Globus pallidus (tissue), 1 donor: Measurements from ENCODE around the gene KIF1A.

Experiments used
- DNase-seq: peaks from one replicate; pipeline ENCODE4 v3.0.0-alpha.2; 2015; ENCODE audit warnings: low spot score

Gene KIF1A

GRCh38 chr2:240719676-240720545 is 100.1 kb downstream of the KIF1A start:
- no peak for DNase-seq

GRCh38 chr2:240718896-240719490 is 101.0 kb downstream of the KIF1A start:
- DNase-seq = no peak

DNA sequence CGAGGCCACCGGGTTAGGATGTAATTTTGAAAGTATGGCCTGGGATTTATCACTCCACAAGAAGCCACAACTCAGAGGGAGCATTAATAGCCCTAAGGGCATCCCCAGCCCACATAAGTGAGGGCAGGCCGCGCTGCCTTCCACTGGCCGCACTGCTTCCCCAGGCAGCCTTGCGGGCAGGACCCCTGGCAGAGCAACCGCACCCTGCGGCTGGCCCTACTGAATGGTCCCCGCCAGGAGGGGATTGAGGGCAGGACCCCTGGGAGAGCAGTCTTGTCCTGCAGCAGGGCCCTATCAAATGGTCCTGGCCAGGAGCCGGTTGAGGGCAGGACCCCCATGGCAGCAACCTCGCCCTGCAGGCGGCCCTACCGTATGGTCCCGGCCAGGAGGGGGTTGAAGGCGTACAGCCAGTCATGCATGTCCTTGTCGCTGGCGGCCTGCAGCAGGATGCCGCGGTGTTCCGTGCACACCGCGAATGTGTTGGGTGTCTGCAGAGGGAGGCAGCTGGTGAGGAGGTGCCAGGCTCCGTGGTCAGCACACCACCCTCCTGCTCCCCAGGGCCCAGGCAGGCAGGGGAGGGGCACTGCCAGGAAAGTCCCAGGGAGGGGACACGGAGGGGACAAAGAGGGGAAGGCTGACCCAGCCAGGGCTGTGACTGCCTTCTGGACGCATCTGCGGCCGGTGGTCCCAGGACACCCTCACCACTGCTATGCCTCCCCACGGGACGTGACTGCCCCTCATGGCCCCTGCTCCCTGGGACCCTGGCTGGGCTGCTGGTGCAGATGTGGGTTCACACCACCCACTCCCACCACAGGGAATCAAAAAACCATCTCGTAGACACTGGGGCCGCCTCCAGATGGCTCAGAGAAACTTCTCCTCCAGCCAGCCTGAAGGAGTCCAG is 102.1 kb downstream of the KIF1A start:
- no peak for DNase-seq

- no peak for DNase-seq
These were observed 102.8 kb downstream of the KIF1A start for GRCh38 chr2:240717181-240717641.

- no peak for DNase-seq
These were observed 103.8 kb downstream of the KIF1A start for GRCh38 chr2:240716130-240716798.

DNA sequence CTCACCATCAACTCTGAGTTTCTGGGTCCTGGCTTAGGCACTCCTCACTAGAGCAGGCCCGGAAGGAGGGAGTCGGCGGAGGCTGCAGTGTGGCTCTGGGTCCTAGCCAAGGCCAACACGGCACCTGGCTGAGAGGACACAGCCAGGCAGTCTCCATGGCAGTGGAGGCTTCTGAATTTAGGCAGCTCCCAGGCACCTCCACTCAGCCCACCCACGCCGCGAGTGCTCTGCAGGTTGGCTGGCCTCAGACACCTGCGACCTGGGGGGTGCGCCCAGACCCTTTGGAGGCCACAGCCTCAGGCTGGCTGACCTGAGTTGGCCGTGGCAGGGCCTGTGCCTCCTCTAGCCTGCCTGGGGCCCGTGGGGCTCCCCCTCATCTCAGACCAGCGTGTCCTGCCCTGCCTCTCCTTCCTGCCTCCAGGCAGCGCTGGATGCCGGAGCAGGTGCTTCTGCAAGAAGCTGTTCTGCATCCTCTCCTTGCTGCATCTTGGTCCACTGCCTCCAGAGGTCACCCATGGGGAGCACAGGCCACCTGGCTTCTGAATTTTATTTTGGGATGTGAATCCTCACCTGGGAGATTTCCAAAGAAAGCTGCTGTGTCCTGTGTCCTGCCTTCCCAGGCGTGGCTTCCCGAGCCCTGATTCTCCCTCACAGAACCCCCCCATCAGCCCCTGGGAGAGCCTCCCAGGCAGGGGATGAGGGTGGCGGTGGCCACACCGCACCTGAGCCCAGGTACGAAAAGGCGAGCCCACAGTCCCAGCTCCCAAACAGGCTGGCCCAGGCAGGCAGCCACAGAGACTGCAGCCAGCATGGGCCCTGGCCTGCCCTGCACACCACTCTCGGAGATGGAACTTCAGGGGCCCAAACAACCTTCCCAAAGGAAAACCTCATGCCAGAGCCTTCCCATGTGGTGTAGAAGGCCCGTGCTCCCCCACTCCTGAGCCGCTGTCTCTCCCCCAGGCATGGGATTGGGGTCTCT is 105.0 kb downstream of the KIF1A start:
- DNase-seq = no peak

DNA sequence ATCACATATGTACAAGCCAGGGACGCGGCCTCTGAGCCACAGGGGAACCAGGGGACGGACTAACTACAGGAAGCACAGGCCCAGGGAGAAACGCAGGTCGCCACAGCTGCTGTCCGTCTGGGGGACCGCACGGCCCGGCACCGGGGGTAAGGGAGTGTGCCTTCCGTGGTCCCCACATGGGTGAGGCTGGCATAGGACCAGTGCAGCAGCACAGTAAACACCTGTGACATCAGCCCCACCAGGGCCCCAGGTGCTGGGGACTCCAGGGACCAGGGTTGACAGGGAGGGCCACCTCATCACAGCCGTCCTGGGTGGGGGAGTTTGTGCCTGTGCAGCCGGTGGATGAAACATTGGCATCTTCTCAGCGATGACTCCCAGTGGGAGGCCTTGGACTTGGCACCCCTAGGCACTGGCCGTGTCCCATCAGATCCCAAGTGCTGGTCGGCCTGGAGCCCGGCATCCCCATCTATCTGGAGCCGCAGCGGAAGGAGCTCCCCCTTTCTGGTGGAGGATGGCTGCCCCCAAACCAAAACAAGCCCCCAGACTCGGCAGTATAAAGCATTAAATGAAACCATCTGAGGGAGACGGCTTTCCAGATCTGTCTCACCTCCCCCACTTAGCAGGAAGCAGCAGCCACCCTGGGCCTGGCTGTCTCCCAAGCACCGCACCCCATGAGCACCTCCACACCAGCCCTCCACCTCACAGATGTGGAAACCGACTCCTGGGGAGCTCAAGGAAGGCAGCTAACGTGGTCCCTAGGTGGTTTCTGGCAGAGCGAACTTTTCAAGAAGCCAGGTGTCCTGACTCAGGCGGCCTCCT is 105.9 kb downstream of the KIF1A start:
- DNase-seq = no peak

GRCh38 chr2:240713071-240713927 is 106.7 kb downstream of the KIF1A start:
- no peak for DNase-seq

DNA sequence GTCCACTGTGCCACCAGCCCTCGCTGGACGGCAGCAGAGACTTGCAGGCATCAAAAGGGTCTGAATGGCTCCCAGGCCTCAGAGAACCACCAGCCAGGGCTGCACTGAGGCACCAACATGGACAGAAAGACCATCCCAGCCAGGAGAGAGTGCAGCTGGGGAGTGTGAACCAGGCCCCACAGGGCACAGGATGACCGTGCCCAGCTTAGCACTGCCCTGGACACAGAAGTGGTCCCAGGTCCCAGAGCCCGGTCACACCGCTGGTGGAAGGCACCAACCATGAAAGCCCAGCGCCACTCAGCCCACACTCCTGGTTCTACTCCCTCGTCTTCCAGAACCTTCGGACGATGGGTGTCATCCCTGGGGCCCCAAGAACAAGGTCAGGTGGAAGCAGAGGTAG is 107.9 kb downstream of the KIF1A start:
- DNase-seq = no peak

- no peak for DNase-seq
These were observed 108.3 kb downstream of the KIF1A start for GRCh38 chr2:240711701-240712100.

DNA sequence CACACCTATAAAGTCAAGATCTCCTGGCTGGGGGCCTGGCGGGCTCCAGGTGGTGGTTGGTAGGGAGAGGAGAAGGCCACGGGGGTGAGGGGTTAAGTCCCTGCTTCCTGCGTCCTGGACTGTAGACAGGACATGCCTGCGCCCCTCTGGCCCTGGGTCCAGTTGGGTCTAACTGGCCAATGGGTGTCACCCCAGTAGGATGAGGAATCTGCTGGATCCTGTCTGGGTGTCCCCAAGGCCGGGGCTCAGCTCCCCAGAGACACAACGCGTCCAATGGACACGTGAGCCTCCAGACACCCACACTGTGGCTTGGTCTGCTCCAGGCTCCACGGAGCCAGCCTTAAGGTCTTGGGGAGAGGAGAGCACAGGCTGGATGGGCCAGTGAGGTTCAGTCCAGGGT is 108.7 kb downstream of the KIF1A start:
- DNase-seq = no peak

DNA sequence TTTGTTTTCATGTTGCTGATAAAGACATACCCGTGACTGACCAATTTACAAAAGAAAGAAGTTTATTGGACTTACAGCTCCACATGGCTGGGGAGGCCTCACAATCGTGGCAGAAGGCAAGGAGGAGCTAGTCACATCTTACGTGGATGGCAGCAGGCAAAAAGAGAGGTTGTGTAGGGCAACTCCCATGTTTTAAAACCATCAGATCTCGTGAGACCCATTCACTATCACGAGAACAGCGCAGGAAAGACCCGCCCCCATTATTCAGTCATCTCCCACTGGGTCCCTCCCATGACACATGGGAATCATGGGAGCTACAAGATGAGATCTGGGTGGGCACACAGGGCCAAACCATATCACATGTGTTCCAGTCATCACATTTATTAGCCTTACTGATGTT is 111.6 kb downstream of the KIF1A start:
- no peak for DNase-seq

GRCh38 chr2:240707821-240708220 is 112.2 kb downstream of the KIF1A start:
- DNase-seq = no peak

GRCh38 chr2:240707043-240707756 is 112.8 kb downstream of the KIF1A start:
- no peak for DNase-seq

- DNase-seq = no peak
These were observed 114.7 kb downstream of the KIF1A start for GRCh38 chr2:240705204-240705791.

GRCh38 chr2:240704651-240705050 is 115.4 kb downstream of the KIF1A start:
- no peak for DNase-seq

GRCh38 chr2:240703417-240704341 is 116.3 kb downstream of the KIF1A start:
- no peak for DNase-seq
